Activated CD4-positive, CD25-positive, alpha-beta regulatory T cell treated with anti-CD3 and anti-CD28 coated beads, Interleukin-2, amount 50 U/mL, for 24 hours (primary cell): ENCODE measurements around the gene SINHCAF.
"Not testable (repeated sequence)": the region's sequence is repeated elsewhere in the genome, so short reads cannot be mapped to it uniquely, and the experiment has no call there.

ENCODE experiments used
- ATAC-seq, 2 donors: fragments of 150-1000 bp; cut with Tn5 transposase; one replicate each; pipeline ENCODE4 v1.10.0; 2021; ENCODE audit warnings: mild to moderate bottlenecking in 1 of 2, moderate library complexity in 1 of 2

The SINHCAF gene

DNA sequence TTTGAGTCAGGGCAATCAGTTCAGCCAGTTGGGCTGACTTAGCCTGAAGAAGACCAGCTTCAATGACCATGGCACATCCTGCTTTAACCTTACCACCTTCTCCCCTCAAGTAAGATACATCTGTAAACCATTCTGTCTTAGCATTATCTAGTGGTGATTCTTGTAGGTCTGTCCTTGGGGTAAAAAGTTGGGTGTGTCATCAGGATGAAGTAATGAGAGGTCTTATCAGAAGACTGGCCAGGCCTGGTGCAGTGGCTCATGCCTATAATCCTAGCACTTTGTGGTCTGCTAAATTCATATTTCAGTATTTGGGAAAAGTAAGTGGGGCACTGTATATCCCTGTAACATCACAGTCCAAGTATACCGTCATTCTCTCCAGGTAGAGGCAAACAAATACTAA lies 19.1 kb downstream of the SINHCAF start:
- no peak for ATAC-seq

DNA sequence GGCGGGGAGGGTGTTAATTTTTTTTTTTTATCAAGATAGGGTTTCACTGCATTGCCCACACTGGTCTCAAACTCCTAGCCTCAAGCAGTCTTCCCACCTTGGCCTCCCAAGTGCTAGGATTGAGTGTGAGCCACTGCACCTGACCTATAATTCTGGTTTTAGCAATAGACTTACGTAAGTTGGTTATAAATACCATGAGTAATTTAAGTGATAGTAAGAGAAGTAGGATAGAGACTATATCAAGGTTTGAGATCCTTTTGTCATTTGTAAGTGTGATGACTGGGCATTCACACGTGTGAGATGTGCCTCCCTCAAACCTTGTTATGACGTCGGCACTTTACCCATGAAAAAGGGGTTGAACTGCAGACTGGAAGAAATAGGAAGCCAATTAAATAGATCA lies 22.5 kb downstream of the SINHCAF start:
- ATAC-seq: no peak

DNA sequence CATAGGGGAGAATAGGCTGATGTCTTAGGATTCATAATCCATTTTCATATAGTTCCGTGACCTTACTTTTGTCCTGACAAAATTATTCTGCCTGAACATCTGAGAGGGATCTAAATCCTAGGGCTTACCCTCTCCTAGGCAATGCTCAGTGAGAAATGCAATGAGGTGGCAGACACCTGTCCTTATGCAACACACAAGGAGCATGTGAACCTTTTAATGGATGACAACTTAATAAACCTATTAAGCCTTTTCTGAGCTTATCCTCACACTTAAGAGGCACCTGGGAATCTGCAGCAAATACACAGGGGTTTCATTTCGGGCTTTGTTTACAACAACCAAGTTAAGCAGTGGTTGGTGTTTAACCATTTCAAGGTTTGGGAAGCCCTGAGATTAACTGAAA lies 24.6 kb downstream of the SINHCAF start:
- ATAC-seq: no peak

- no peak for ATAC-seq
Observed at GRCh38 chr12:31300783-31301182, 25.2 kb downstream of the SINHCAF start.

DNA sequence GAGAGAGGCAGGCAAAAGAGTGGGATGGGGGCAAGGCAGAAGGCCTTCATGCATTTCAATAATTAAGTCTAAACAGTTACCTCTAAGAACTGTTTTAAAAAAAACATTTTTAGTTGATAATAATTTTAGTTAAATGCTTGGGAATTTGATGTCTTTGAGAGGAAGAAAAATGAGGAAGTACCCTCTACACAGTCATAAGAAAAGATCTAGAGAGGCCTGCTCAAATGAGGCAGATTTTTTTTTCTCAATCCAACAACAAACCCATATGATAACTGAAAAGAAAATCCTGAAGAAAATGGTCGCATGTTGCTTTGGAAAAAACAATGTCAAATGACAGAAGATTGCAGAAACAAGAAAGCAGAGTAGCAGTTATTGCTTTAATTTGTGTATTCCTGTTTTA lies 25.6 kb downstream of the SINHCAF start:
- ATAC-seq: no peak

DNA sequence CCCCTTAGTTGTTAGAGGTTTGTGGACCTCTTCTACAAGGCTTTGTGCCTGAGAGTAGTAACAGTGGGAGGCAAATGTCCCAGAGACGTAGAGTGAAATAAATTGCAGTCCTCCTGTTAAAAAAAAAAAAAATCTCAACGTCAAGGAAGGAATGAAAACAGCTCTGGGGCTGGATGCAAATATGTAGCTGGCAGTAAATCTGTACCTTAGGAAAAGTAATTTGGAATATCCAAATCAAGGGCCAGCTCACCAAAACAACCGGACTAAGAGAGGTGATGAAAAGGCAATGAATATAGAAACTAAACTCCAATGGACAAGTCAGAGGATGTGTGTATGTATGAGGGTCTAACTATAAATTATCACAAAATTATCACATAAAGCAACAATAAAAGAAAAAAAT lies 27.0 kb downstream of the SINHCAF start:
- ATAC-seq: no peak

DNA sequence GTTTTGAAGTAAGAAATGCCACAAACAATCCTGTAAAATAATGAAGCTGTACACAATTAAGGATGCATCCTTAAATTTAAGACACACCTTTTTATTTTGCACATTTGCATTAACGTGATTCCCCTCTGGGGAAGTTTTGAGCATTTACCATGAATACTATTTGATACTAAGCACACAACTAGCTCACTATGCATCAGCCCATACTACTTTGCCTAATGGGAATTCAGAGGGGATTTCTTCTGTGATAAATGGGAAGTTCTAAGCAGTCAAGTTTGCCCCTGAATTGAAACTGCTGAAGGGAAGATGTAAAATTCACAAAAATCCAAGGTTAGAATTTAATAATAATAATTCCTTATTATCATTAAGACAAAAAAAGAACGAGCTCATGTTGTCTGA lies 27.4 kb downstream of the SINHCAF start:
- ATAC-seq: peak in 1 of 2 donors; percentile 36

GRCh38 chr12:31297572-31298514 lies 28.1 kb downstream of the SINHCAF start:
- no peak for ATAC-seq

GRCh38 chr12:31289441-31289840 lies 36.5 kb downstream of the SINHCAF start:
- no peak for ATAC-seq

- ATAC-seq: no peak
Observed at GRCh38 chr12:31288381-31288780, 37.6 kb downstream of the SINHCAF start.

DNA sequence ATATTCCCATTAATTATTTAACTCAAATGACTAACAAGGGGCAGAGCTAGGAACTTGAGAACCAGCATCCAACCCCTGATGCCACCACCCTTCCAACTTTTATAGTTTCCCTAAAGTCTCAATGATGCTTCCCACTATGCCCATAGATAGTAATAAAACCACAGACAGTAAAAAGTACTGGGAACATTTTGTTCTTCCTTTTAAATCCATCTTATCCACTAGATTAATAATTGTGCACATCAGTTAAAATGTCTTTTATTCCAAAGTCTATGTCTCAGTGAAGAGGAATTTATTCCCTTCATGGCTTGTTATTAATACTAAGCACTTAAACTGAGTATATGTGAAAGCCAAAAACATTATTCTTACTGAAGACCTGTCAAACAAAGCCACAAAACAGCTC lies 45.8 kb downstream of the SINHCAF start:
- no peak for ATAC-seq

DNA sequence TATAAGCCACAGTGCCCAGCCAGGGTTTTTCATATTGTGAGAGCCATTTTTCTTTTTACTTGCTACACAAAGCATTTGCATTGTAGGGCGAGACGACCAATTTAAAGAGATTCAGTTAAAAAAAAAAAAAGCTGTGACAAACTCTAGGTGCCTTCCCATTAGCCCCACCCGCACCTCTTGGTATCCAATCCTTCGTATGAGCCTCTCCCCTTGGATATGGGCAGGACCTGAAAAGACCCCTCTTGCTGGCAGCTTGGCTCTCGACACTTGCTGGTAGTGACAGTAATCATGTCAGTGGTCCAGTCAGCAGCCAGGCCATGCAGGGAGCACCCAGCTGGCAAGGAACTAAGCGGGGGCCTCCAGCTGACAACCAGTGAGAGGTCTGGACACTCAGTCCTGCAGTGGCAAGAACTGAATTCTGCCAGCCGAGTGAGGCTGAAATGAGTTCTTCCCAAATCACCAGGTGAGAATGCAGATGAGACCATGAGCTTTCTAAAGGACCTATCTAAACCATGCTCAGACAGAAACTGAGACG lies 46.5 kb downstream of the SINHCAF start:
- no peak for ATAC-seq

DNA sequence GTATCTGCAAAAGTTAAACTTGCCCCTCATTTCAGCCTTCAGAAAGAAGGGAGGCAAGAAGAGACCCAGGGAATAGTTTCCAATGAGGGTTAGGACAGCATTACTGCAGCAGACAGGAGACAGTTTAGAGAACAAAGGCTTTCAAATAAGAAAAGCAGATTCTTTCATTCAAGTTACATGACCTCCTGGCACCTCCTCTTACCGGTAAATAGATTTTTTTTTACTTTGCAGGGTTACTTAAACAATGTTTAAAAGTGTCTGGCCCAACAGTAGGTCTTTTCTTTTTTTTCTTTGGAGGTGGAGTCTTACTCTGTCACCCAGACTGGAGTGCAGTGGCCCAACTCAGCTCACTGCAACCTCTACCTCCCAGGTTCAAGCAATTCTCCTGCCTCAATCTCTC lies 47.1 kb downstream of the SINHCAF start:
- no peak for ATAC-seq

DNA sequence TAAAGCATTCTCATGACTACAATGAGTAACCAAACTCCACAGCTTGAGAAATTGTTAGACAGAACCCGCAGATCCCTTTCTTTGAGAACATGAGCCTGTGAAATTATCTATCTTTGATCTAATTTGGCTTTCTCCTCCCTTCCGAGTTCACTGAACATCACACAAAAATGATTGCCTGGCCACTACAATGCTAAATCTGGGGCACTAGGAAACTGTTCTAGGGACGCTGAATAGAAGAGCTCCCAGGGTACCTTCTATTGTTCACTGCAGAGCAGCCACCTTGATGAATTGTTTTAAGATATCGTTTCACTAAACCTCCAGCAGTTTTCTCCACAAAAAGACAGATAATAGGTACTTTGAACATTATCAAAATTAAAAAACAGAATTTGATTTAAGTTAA lies 47.5 kb downstream of the SINHCAF start:
- ATAC-seq: no peak

DNA sequence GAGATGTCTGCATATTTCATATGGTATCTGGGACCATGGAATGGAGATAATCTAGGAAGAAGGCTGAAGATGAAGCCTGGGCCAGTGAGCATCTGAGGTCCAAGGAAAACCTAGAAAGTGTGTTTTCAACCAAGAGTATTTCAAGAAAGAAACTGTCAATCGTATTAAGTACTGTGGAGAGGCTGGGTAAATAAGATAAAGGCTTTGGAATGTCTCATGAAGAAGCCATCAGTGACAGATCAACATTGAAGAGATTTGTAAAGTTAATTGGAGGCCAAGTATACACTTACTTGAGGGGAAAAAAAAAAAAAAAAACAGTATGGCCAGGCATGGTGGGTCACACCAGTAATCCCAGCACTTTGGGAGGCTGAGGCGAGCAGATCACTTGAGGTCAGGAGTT lies 48.9 kb downstream of the SINHCAF start:
- ATAC-seq: no peak

DNA sequence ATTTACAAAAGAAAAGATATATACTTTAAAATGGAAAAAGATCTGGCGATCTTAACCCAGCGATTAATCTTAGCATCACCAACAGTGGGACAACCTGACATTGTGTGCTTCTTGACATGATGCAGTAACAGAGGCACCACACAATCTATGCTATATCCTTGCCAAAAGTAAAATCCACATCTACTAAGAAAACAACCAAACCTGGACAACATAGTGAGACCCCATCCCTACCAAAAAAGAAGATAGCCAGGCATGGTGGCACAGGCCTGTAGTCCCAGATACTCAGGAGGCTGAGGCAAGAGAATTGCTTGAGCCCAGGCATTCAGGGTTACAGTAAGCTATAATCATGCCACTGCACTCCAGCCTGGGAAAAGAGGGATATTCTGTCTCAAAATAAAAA lies 50.5 kb downstream of the SINHCAF start:
- no peak for ATAC-seq

DNA sequence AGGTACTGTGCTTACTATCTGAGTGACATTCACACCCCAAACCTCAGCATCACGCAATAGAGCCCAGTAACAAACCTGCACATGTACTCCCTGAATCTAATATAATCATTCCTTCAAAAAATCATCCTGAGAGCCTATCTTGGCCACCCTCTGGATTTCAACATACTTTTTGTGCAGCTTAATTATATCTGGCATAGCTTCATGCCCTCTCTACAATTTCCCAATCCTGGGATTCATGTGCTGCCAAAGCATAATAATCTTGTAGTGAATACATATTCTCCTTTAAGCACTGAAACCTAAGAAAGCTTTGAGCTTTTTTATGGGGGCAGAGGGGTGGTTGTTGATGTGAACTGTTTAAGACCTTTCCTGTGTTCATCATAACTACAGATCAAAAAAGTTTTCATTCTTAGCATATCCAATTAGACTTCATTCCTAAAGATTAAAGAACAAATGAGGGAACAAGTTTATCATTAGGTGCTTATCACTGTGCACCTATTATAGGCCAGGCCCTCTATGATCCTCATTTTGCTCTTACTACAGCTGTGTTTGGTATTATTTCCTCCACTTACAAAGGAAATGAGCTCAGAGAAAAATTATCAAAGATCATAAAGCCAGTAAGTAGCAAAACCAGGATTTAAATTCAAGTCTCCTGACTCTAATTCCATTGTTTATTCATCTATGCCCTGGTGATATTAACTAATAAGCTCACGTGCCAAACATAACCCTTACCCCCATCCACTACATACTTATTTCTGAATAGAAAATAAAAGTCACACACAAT lies 51.2 kb downstream of the SINHCAF start:
- ATAC-seq: no peak

- ATAC-seq: not testable (repeated sequence)
Observed at GRCh38 chr12:31273794-31274193, 52.2 kb downstream of the SINHCAF start.

GRCh38 chr12:31272607-31273225 lies 53.2 kb downstream of the SINHCAF start:
- no peak for ATAC-seq

- no peak for ATAC-seq
Observed at GRCh38 chr12:31267966-31268365, 58.0 kb downstream of the SINHCAF start.

DNA sequence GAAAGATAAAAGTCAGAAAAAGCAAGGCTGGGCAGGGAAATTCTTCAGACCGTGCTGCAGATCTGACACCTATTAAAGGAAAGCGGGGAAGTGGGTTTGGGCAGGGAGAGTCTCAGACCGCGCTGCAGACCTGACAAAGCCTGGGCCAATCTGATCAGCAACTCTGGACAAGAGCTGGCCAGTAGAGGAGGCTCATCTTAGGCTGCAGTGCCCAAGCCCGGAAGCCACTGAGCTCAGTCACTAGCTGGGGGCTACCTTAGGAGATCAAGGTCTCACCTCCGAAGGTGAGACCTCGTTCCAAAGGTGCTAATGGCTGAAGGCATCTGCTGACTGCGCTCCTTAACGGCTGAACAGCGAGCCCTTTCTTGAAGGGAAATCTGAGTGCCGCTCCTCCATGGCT lies 60.2 kb downstream of the SINHCAF start:
- no peak for ATAC-seq

DNA sequence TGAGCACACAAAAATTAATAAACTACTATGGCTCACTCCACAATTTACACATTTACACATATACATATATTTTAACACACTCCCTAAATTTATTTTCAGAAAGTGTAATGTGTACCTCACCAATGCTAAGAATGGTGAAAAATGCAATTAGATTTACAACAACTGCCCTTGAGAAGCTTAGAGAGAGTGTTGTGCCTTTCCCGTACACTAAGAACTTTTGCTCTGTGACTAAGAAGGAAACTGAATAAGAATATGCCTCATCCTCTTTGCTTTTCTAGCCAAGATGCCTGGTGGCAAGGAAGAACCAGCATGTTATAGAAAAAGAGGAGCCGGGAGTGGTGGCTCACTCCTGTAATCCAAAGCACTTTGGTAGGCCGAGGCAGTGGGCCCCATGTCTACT lies 62.3 kb downstream of the SINHCAF start:
- no peak for ATAC-seq

DNA sequence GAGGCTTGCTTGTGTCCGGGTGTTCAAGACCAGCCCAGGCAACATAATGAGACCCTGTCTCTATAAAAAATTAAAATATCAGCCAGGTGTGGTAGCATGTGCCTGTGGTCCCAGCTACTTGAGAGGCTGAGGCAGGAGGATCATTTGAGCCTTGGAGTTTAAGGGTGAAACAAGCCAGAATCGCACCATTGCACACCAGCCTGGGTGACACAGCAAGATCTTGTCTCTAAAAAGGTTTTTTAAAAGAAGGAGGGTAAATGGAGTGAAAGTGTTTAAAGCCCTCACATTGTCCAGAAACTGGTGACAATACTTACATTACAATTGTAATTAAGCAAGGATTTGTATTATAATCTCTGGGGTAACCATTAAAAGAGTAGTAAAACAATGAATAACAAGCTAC lies 64.2 kb downstream of the SINHCAF start:
- ATAC-seq: no peak
